GM19351 (cell line): Measurements from ENCODE around the gene BRI3.

Experiments
- ATAC-seq: cut with Tn5 transposase; IDR thresholded peaks from one replicate; pipeline ENCODE4 v1.9.1; 2021; ENCODE audit warnings: mild to moderate bottlenecking, moderate library complexity; ENCODE audit not compliant: unreplicated experiment

Gene BRI3

DNA sequence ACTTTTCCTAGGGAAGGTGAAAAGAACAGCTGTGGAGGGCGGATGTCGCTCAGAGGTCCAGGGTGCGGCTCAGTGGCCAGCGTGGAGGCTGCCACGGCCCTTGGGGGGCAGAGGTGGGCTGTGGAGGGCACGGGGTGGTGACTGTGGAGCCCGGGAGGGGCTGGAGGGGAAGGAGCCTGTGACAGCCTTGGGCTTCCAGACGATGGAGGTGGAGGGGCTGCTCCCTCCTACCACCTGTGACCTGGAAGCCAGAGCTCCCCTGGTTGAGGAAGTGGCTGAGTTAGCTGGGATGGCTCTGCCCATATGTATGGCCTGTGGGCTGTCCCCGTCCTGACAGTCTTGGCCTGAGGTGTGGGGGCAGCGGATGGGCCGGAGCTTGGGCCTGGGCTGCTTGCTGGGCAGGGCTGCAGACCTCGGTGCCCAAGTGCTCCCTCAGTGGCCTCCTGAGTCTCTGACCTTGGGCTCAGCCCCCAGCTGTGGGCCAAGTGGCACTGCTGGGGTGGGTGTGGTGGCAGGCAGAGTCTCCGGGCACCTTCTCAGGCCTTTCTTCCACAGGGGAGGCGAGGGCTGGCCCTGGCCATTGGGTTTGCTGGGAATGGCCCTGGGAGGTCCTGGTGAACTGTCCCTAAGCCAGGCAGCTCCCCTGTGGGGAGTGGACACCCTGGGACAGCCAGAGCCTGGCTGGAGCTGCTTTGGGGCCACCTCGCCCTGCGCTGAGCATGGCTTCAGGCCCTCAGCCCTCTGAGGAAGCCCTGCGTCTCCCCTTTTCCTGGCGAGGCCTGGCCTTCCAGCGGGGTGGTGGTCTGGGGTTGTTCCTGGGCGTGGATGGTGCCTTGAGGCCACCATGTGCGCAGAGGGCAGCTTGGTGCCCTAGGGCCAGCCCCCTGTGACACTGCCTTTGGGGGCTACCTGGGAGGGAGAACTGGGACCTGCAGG lies 3.9 kb downstream of the BRI3 start:
- no peak for ATAC-seq

DNA sequence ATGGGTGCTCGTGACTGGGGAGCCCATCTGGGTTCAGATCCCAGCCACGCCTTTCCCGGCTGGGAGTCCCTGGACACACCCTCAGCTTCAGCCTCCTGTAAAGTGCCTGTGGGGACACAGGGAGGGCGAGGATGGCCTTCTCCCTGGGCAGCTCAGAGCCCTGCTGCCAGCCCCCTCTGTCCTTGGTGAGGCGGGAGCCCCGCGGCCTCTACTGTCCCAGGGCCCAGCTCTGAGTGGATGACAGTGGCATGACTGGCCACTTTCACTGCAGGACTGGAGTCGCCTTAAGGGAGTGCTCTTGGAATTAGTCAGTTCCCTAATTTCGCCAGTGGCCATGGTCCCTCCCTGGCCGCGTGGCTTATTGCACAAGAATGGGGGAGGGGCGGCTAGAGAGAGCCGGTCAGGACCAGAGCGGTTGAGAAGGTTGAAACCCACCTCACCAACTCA lies 4.6 kb downstream of the BRI3 start:
- no peak for ATAC-seq

DNA sequence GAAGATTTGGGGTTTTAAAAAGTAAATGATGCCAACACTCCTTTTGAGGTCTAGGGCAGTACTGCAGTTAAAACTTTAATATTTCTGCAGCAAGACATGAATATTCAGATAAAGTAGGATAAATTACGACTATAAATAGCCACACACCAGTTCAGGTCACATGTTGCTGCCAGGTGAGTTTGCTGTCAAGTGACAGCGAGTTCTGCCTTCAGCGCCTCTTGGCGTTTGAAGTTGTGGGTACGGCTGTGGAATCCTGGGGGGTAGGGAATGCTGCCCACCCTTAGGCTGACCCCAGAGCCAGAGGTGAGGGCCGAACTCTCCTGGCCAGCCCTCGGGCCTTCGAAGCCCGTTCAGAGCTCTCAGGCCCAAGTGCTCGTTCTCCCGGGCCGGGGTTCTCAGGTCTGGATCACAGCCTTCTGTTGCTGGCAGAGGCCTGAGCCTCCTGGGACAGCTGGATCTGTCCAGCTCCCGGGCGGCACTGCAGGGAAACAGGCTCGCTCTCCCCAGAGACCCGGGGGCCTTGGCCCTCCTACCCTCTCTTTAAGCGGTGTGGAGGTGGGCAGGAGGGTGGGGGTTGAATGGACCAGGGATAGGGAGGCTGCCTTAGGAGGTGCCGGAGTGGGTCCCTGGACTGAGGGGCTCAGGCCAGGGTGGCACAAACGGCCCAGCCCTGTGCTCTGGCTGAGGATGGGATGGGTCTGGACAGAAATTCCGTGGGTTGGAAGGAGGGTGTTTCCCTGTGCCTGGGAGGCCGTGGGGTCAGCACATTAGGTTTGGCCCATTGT lies 5.4 kb downstream of the BRI3 start:
- no peak for ATAC-seq

DNA sequence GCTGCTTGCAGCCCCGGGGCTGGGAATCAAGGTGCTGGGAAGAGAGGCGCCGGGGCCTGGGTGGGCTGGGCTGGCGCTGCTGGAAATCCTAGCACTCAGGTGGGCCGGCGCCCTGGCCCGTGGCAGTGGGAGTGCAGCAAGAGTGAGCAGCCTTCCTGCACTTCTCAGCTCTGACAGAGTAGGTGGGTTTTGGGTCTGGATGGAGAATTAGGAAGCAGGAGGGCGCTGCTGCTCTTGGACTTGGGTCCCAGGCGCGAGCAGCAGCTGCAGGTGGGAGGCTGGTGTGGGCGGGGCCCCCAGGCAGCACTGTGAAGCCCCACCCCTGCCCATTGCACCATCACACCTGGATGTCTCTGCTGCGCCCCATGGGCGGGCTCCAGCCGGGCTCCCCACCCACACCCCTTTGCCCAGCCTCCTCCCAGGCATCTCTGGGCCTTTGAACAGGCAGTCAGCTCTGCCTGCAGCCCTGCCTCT lies 6.0 kb downstream of the BRI3 start:
- ATAC-seq, result no peak

DNA sequence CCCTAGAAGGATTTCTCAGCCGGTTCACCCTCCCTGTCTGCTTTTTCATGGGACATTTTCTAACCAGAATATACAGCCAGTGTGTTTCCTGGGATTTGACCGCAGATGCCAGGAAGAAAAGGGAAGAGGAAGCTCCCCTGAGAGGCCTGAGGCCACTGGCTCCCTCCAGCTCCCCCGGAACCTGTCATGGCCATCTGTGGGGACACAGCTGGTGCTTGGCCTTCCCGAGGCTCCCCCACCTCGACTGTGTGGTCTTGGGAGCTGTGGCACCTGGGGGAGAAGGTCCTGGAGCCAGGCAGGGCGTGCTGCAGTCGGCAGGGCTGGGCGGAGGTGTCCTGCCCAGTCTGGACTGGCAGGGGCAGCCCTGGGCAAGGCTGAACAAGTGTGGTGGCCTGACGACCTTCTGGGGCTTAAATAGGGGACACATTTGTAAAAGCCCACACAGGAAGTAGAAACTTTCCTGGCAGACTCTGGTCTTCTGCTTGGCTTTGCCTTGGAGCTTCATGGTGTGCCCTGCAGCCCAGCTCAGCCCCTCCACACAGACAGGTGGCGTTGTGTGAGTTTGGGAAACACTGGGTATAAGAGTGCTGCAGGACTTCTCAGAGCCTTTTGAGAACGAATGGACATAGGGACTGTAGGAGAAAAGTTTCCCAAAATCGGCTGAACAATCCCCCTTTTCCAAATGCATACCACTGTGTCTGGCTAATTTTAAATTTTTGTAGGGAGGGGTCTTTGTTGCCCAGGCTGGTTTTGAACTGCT lies 6.8 kb downstream of the BRI3 start:
- ATAC-seq, result no peak

DNA sequence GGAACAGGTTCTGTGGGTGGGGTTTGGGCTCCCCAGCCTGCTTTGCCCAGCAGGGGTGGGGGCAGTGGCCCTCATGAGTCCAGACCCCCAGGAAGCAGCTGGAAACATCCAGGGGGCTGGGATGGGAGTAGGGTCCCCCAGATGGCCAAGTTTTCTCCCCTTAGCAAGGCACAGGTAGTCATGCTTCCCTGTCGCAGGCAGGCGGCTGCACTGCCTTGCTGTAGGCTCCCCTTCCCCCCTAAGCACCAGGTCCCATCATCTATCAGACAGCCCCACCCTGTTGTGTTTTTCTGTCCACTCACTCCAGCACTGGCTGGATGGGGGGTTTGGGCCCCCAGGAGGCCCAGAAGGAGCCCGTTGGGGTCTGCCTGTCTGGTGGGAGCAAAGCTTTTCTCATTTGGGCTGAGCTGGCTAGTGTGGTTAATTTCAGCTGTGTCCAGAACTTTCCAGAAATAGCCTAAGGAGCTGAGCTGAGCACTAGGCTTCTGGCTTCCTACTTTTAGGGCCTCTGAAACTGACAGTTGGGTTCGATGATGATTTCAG lies 7.9 kb downstream of the BRI3 start:
- no peak for ATAC-seq

DNA sequence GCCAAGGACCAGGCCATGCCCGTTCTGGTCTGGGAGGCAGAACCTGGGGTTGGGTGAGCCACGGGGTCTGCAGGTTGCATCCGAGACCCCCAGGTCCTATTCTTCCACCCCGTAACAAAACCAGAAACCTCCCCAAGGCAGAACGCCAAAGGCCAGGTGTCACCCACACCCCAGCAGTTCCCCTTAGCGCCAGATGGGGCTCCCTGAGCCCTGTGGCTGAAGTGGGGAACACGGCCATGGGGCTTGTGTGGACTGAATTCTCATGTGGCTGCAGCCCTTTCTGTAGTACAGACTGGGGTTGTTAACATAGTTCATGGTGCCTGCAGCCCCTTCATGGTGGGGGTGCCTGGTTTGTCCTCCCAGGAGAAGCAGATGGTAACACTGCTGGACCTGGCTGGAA lies 10.2 kb downstream of the BRI3 start:
- ATAC-seq, result peak; percentile 64

DNA sequence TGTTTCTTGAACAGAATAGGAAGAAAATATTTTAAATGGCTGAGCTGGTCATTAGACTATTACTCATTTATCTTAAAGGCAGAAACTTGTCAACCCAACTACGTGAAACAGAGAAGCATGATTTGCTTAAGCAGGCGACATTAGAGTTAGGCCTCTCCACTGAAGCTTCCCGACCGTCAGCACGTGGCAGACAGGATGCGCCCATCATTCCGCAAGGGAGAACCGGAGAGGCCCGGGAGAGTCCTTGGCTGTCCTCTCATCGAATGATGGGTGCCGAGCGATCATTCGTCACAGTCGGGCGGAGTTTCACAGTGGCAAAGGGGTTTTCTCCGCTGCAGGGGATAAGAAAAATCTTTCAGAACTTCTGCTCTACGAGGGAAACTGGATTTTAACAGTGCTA lies 11.8 kb downstream of the BRI3 start:
- ATAC-seq, result no peak

DNA sequence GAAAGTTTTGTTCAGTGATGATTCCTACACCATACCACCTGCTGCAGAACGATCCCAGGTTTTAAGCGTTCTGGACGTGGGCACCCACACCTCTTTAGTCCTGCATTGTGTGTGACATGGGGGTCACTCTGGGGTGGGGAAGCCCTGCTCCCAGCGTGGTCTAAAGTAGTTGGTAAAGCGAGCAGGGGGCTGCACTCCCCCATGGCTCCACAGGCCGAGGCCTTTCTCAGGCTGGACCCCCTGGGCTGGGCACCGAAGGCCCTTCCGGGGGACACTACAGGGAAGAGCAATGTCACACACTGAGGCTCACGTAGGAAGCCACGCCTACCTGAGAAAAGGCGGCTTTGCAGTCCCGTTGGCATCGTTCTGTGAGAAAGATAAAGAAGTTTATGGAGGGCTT lies 12.3 kb downstream of the BRI3 start:
- no peak for ATAC-seq

DNA sequence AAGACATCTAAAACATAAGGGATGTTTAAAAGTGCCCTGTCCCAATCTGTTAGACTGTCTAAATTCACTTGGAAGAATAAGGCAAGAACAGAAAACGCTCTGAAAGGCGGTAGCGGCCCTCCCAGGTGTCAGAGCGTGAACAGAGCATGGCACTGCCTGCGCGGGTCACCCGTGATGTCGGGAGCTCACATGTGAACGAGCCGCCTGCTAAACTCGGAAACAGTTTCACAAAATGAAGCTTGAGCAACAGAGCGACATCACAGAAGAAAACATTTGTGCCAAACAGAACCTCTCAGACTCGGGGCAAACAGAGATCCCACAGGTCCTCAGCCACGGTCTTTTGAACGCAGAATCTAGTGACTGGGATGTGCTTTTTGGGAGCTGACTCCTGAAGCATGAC lies 12.8 kb downstream of the BRI3 start:
- no peak for ATAC-seq

DNA sequence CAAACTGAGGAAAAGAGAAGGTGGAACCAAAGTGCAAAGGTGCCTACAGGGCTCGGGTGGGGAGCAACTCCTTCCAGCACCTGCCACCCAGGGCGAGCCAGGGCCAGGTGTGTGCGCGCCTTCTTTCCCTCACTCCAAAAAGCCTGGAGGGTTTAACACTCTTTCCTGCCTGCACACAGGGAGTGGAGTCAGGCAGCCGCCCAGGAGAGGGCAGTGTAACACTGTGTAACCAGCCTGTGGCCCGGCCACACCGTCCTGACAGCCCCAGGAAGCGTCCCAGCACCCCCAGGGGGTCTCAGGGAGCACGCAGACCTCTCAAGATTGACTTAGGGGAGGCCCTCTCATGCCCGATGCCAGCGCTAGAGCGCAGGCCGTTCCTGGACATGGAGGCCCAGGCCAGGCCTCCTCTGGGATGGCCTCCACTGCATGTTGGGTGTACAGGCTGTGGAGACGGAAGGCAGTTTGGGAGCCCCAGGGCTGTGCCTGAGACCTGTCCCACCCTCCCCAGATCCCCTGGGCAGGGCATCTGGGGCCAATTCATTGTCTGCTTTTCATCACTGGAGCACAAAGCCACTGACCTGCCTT lies 13.4 kb downstream of the BRI3 start:
- peak; percentile 83 for ATAC-seq

DNA sequence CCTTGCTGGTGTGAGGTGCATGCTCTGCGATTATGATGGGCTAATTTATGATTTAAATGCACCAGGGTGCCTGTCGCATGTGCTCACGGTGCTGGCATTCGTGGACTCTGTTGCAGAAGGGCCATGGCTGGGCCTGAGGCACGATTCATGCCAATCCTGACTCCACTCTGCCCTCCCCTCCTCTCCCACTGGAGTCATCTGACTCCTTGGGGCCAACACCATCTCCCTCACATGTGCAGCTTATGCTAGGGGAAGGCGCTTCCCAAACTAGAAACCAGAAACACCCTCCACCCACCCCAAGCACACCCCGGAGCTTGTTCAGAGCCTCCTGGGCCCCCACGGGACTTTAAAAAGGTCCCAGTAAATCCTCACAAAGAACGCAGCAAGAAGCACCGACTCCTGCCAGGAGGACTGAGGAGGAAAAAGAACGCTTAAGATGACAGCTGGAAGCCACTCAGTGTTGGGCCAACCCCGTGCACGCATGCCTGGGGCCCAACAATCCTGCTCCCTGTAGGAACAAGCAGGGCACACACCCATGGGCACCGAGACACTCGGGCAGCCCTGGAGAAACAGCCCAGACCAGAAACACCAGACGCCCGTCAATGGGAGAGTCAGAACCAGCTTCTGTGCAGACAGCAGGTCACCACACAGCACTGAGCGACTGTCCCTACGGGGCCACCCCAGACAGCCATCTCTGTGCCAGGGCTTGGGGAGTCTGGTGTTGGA lies 14.1 kb downstream of the BRI3 start:
- ATAC-seq, result no peak

DNA sequence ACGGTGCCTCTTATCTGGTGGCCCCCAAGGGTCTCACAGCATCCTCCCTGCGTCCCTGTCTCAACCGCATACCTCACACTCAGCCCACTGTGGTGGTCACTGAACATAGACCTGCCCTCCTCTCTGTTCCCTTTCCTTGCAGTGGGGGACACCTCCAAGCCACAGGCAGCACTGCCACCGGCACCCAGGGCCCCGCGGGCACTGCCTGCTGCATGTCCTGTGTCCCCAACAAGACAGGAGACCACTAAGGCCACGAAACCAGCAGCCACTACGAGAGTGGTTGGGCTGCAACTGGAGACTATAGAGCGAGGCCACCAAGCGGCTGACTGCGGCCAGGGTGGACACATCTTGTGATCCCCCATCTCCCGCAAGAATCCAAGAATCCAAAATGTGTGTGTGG lies 15.3 kb downstream of the BRI3 start:
- no peak for ATAC-seq

DNA sequence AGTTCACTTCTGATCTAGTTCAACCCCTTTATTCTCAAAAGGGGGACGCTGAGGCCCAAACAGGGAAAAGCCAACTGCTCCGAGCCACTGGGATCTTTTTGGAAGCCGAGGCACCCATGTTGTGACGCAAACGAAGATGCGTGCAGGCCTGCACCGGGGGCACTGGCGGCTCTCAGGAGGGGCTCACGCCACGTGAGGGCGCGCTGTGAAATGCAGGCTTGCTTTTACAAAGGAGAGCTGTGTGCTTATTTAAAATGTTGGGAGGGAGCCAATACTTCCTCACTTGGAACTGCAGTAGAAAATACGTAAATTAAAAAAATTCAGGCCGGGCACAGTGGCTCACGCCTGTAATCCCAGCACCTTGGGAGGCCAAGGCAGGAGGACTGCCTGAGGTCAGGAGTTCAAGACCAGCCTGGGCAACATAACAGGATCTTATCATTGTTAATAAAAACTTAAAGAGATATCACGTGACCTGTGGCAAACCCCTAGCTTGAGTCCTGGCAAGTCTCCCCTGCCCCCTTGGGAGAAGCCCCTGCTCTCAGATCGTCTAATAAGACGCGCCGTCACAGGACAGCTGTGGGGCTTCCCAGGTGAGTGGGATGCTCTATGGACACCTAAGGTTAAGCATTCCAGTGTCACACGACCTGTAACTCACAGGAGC lies 16.3 kb downstream of the BRI3 start:
- no peak for ATAC-seq

DNA sequence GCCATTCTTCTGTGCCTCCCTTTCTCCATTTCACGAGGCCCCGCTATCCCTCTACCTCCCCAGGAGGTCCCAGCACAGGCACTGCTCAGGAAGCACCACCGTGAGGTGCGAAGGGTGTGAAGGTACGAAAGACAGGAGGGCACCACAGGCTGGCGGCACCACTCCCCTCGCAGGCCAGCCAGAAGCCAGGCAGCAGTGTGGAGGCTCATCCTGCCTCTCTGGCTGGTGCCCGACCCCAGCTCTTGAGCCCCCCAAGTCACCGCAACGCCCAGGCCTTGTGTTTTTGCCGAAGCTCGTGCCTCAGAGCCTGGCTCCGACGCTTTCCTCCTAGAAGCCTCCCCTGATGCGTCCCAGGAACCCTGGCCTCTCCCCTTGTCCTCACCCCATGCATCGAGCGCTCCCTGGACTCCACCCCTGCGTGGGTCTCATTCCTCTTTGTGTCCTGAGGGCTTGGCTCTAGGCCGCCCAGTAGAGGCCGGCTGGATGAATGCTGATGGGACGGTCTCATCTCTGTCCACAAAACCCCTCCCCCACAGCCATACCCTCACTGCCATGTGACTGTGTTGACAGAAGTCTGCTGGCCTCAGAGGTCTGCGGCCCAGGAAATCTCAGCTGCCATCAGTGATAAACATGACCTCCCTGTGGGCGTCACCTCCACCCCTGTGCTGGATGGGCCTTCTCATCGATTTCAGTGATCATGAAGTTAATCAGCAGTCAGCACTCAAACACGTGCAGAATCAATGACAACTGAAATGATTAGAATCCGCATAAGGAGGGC lies 19.3 kb downstream of the BRI3 start:
- ATAC-seq, result no peak

DNA sequence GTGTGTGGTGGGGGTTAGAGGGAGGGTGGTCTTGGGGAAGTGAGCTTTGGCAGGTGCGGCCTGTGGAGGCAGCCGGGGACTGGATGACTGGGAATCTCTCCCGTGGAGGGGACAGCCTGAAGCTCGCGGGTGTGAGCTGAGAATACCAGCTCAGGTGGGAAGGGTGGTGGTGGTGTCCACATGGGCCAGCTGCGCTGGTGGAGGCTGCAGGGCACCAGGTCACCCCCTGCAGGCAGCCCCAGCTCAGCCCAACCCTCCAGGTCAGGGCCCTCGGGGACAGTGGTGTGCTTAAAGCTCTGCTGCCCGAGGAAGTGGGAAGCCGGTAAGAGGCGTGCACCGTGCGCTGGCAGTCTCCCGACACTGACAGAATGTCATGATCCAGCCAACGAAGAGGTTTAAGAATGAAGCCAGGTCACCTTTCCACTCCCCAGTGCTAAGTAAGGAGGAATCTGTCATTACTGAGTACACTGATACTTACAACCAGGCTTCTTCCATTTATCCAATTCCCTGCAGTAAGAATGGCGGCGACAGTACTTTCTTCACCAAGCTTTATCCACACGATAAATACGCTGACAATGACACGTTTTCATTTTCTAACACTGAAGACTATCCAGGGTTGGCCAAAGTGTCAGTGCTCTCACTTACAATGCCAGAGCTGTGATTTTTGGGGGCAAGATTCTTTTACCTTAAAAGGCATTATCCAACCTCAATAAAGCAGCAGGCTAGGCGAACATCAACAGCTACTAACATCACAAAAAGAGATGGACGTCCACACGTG lies 20.4 kb downstream of the BRI3 start:
- ATAC-seq, result no peak

DNA sequence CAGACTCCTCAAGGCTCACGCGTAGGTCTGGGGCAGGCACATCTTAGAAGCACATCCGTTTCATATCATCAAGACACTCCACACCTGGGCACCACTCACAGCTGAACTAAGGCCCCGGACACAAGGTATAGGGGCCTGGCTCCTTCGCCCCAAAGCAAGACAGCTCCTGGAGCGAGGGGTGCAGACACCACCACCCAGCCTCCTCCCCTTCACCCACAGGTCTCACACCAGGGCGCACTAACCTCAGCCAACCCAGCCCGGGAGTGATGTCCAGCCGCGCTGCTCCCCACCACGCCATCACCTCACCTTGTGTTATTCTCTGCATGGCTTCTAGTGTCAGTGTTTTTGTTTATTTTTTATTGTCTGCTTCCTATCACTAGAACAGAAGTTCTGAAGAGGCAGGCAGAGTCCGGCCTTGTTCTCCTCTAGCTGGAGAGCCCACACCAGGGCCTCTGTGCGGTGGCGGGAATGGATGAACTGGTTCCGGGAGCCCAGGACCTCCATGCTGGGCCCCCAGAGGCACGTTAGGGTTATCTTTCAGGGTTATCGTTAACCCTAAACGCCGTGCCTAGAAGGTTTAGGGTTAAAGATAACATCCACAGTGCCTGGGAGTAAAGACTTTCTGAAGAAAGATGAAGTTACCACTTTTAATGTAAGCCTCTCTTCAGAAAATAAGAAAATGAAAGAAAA lies 21.8 kb downstream of the BRI3 start:
- ATAC-seq, result no peak
